ENCODE data around the gene IFITM2. TPM values are rescaled to one million over a fixed set of nuclear protein-coding genes. Genes with fewer than 3 reads are reported as not detected.

Gene IFITM2
- total RNA-seq, 1 experiment from 2014 or later: 421 TPM

DNA sequence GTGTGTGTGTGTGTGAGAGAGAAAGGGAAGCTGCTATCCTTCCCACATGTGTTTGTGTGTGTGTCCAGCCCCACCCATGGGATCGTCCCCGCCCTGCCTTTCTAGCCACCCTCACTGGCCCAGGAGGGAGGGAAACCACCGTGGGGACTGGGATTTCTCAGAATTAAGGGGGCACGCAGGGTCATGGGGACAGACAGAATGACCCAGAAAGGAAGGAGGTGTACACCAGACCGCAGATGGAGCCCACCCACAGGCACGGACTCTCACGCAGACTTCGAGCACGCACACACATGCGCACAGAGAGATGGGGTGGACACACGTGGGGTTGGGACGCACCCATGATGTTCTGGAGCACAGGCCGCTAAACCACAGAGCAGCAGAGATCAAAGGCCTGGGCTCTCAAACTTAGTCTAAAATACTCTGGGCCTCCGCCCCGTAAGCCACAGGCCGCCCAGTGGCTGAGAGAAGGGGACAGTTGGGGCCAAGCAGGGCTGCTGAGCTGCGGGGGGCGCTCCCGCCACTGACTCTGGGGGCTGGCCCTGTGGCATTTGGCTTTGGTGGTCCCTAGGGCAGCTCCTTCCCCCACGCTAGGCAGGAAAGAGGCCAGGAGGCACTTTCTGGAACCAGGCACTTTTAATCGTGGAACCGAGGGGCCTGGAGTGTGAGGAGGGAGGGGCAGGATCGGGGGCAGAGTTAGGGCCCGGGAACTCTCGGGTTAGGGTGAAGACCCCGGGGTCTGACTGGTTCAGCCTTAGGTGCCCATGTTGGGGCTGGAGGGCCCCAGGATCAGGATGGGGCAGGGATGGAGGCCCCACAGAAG, 9.8 kb upstream of the IFITM2 start:
- peaks cover under 1 to 2% of the 10 kb centered on the region in 2 experiments; a peak in 2 of 5 replicates for H3K9me3 Mint-ChIP-seq
- no peak overlapping the region; a peak in 1 of 5 replicates for H3K4me3 Mint-ChIP-seq
- Histone ChIP-seq H3K4me2 (ENCODE audit: insufficient read depth, insufficient read length, low read length) (no peak overlapping the region), H3K27me3 (ENCODE audit: insufficient read depth, low read length) (no peaks in the 10 kb centered on the region), H3K4me1 (ENCODE audit: insufficient read depth, low read length) (peaks cover 4% of the 10 kb centered on the region; the same call in 1 of the 2 replicates), H3K9me3 (ENCODE audit: control insufficient read depth, low read depth, low read length) (no peaks in the 10 kb centered on the region), H4K5ac (ENCODE audit: insufficient read length, low read depth, low read length) (no peak overlapping the region), H3K79me1 (ENCODE audit: insufficient read depth, low read depth, low read length, poor library complexity, severe bottlenecking) (no peaks in the 10 kb centered on the region), H2AFZ (ENCODE audit: low read length) (no peak overlapping the region), H3K27ac (ENCODE audit: insufficient read length, low read depth, low read length) (no peak overlapping the region), H3K79me2 (ENCODE audit: insufficient read depth, low read length) (no peaks in the 10 kb centered on the region), H3K23me2 (ENCODE audit: insufficient read length, low read depth, low read length, poor library complexity, severe bottlenecking) (no peaks in the 10 kb centered on the region), H2BK20ac (ENCODE audit: low read depth, low read length, poor library complexity, severe bottlenecking) (no peak overlapping the region), H4K91ac (ENCODE audit: insufficient read length, low read depth, low read length) (no peak overlapping the region), H2AK5ac (ENCODE audit: insufficient read length, low read length) (no peak overlapping the region), H3T11ph (ENCODE audit: low read length) (no peak overlapping the region), H2BK15ac (ENCODE audit: low read depth, low read length) (no peak overlapping the region), H3K4ac (ENCODE audit: low read depth, low read length) (no peak overlapping the region), H2BK12ac (ENCODE audit: insufficient read length, low read depth, low read length) (no peak overlapping the region), H4K20me1 (ENCODE audit: control insufficient read depth, insufficient read depth, insufficient read length) (no peaks in the 10 kb centered on the region), H3K9ac (ENCODE audit: extremely low read depth, insufficient read length, low read length) (no peak overlapping the region), H3K18ac (ENCODE audit: insufficient read length, low read depth, low read length) (no peak overlapping the region), H2BK120ac (ENCODE audit: low read depth, low read length, poor library complexity, severe bottlenecking) (no peak overlapping the region), H2BK5ac (ENCODE audit: insufficient read length, low read length) (no peak overlapping the region), H4K8ac (replicated peaks; ENCODE audit: insufficient read length, low read depth, low read length) (no peak overlapping the region), H3K14ac (ENCODE audit: insufficient read depth, low read length) (no peak overlapping the region), H3K23ac (ENCODE audit: insufficient read length, low read depth, low read length) (no peak overlapping the region), H3K56ac (ENCODE audit: insufficient read length, low read depth, low read length) (no peak overlapping the region)
- H3K36me3 Mint-ChIP-seq (ENCODE audit: insufficient read depth in 1 of 3, low read depth in 3 of 3): peaks cover 9 to 26% (median 11%) of the 10 kb centered on the region in 3 experiments
- no peaks in the 10 kb centered on the region for H3K27me3 Mint-ChIP-seq (ENCODE audit: low read depth)
- no peak for DNase-seq
- whole genome bisulfite sequencing (ENCODE audit: extremely low coverage, insufficient read length, low lambda C conversion rate): no CpG with 5 or more reads among the region's 26 CpGs
- TF ChIP-seq, protein P1, sequence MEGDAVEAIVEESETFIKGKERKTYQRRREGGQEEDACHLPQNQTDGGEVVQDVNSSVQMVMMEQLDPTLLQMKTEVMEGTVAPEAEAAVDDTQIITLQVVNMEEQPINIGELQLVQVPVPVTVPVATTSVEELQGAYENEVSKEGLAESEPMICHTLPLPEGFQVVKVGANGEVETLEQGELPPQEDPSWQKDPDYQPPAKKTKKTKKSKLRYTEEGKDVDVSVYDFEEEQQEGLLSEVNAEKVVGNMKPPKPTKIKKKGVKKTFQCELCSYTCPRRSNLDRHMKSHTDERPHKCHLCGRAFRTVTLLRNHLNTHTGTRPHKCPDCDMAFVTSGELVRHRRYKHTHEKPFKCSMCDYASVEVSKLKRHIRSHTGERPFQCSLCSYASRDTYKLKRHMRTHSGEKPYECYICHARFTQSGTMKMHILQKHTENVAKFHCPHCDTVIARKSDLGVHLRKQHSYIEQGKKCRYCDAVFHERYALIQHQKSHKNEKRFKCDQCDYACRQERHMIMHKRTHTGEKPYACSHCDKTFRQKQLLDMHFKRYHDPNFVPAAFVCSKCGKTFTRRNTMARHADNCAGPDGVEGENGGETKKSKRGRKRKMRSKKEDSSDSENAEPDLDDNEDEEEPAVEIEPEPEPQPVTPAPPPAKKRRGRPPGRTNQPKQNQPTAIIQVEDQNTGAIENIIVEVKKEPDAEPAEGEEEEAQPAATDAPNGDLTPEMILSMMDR (conservative IDR thresholded peaks at IDR 0.05): no peak
- peaks cover 25 to 38% of the 10 kb centered on the region in 2 experiments for H3K4me1 Mint-ChIP-seq
- H3K27ac Mint-ChIP-seq: peak overlapping the region; percentile 61 to 76 (median 68); a peak in 4 of 7 replicates
